Iris pigment epithelial cell (primary cell): ENCODE measurements around the gene ULK1.
A peak's percentile ranks its signal among the peaks of the same experiment; 100 is the strongest.

ENCODE experiments used
- DNase-seq: peaks from one replicate; pipeline ENCODE4 v3.0.0-alpha.2; 2011; ENCODE audit warnings: low read depth

The ULK1 gene

DNA sequence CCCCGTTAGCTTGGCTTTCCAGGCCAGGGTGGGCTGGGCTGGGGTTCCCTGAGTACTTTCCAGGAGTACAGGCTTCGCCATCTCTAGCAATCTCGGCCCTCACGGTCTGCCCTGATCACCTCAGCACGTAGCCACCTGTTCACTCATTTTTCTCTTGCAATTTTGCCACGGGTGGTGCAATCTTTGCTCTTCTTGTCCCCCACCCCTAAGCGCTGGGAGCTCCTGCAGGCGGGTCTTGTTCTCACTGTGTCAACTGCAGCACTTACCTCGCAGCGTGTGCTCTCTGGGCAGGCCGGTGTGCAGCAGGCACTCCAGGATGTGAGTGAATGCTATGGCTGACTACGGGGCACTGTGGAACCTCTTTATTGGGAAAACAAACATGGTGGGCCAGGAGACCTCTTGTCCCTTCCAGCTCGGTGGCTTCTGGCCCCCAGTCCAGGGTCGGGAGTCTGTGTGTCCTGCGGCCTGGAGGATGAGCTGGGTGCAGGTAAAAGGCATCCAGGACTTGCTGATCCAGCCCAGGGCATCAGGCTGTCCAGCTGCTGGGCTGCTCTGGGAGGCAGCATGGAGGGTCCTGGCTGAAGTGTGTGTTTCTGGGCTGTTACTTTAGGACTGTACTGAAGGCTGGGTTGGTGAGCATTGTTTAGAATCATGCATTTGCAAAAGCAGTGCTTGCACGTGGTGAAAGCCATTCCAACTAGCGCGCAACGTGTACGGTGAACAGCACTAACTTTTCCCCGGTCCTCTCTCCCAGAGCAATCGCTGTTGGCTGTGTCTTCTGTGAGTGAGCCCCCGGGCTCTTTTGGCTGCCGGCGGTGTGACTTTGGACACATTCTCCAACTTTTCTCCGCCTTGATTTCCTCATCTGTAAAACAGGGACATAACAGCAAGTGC lies 1.5 kb upstream of the ULK1 start:
- no peak for DNase-seq

DNA sequence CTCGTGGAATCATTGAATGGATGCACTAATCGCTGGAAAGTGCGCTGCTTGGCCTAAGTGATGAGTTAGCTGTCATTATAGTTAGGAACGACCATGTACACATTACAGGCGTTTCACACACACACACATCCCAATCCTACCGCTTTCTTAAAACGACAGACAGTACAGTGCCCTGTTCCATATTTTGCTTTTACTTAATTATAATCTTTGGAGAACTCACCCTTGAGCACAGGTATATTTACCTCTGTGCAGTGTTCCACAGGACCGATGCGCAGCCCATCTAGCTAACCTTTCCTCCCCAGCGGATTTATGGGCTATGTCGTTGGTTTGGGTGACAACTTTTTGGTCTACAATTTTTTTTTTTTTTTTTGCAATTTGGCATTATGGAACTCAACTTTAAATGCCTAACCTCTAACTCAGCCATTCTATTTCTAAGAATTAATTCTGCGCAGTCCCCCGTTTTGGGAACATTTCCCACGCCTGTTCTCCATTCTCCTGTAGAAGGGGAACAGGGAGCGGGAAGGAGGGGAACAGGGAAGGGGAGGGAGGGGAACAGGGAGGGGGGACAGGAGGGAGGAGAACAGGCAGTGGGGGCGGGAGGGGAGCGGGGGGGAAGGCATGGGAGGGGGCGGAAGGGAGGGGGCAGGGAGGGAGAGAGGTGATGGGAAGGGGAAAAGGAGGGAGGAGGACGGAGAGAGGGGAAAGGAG lies 663 bp upstream of the ULK1 start:
- DNase-seq = no peak

DNA sequence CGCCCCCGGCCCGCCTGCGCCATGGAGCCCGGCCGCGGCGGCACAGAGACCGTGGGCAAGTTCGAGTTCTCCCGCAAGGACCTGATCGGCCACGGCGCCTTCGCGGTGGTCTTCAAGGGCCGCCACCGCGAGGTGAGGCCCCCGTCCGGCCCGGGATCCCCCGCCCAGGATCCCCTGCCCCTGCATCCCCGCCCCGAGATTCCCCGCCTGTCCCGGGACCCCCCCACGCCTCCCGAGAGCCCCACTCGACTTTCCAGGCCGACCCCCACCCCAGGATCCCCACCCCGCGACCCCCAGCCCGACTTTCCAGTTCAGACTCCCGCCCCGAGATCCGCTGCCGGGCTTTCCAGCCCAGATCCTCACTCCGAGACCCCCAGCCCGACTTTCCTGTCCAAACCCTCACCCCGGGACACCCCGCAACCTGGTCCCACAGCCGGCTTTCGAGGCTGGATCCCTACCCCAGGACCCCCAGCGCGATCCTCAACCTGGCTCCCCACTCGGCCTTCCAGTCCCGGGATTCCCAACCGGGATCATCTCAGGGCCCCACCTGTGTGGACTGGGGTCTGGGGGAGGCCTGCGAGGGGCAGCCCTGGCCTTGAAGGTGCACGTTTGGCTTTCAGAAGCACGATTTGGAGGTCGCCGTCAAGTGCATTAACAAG lies 688 bp downstream of the ULK1 start:
- DNase-seq = peak; percentile 22

DNA sequence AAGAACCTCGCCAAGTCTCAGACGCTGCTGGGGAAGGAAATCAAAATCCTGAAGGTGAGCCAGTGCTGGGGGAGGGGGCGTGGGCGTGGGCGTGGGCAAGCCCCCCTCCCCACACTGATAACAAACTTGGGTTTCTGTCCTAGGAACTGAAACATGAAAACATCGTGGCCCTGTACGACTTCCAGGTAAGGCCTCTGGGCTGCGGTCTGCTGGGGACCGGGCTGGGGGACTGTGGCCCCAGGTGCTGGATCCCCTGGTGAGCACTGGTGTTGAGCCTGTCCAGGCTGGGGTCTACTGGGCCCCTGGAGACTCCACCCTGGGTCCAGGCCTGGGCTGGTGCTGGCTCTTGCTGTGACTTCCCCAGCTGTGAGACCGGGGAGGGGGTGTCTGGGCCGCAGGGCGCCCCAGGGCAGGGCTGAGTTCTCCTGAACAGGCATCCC lies 1.2 kb downstream of the ULK1 start:
- peak; percentile 9 for DNase-seq

DNA sequence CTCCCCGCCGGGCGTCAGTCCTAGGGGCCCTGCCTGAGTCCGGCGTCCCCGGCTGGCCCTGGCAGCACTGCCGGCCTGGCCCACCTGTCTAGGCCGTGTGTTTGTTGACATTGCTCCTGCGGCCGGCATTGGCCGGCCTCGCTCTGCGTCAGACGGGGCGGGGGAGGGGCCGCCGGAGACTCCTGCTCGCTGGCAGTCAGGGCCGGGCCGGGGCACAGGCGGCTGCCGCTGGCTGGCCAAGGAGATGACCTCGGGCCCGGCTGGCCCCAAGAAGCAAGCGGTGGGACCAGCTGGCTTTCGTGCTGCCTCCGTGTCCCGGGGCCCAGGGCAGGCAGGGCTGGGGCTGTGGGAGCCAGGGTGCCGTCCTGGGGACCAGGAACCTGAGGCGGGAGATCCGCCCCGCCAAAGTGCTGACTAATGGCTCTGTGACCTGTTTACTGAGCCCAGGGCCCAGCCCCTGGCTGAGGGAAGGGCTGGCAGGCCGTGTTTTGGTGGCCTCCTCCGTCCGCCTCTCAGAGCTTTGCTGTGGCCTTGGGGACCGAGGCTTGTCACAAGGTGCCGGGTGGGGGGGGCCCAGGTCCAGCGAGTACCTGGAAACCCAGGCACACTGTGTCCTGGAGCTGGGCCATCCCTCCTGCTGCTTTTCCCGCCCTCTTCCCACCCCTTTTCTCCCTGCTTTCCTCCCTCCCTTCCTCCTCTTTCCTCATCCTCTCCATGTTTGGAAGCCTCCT lies 1.8 kb downstream of the ULK1 start:
- peak; percentile 91 for DNase-seq

DNA sequence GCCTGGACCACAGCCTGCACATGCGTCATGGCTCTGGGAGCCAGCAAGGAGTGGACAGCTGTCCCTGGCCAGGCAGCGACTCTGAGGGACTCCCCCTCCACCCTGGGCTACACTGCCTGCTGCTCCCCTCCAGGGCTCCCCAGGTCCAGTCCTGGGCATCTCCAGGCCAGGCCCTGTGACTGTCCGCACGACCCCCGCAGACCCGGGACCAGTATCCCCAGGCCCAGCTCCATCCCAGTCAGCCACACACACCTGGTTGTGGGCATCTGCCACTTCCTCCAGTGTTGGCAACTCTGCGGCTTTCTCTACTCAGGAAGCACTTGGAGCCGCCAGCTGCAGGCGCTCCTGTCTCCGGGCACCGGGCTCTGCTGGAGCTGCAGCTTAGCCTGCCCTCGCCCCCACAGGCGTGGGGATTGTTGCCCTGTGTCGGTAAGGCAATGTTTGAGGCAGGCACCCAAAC lies 2.4 kb downstream of the ULK1 start:
- peak; percentile 73 for DNase-seq

DNA sequence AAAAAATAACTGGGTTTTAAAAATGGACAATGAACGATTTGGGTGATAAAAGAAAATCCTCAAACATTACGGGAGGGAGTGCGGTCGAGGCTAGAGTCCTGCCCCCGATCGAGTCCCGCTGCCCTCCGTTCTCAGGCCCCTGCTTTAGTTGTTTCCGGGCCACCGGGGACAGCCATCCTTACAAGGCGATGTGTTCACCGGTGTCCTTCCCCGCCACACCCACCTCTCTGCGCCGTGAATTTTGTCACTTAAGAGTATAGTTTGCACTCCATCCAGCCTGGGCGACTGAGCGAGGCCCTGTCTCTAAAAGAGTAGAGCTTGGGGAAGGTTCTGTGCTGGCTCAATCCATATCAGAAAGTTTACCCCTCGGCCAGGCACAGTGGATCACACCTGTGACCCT lies 2.9 kb downstream of the ULK1 start:
- no peak for DNase-seq

DNA sequence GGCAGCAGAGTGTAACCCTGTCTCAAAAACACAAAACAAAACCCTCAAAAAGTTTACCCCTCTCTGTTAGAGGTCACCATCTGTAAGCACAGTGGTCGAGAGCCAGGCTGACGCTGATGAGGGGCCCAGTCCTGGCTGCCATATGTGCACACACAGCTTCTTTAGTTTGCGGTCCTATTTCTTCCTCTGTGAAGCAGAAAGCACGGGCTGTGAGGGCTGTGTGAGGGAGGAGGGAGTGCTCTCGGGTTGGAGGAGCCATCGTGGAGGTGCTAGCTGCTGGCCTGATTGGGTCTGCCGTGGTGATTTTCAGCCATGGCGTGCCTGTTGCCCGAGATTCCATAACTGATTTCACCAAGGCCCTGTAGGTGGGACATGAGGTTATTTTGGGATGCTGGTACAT lies 3.5 kb downstream of the ULK1 start:
- no peak for DNase-seq

DNA sequence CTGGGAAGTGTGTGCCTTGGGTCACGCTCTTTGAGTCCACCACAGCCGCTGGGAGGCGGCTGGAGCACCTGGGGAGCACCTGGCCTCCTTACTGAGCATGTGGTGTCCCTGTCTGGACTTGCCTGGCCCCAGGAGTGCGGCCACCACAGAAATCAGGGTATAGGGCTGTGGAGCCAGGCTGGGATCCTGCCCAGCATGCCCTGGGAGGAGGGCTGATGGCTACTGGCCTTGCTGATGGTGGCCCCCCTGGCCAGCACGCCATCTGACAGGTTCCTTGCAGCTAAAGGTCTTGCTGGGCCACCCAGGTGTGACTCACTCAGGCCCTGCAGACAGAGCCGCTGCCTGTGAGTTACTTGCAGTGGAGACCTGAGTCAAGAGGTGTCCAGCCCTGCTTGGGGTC lies 6.0 kb downstream of the ULK1 start:
- peak; percentile 24 for DNase-seq

DNA sequence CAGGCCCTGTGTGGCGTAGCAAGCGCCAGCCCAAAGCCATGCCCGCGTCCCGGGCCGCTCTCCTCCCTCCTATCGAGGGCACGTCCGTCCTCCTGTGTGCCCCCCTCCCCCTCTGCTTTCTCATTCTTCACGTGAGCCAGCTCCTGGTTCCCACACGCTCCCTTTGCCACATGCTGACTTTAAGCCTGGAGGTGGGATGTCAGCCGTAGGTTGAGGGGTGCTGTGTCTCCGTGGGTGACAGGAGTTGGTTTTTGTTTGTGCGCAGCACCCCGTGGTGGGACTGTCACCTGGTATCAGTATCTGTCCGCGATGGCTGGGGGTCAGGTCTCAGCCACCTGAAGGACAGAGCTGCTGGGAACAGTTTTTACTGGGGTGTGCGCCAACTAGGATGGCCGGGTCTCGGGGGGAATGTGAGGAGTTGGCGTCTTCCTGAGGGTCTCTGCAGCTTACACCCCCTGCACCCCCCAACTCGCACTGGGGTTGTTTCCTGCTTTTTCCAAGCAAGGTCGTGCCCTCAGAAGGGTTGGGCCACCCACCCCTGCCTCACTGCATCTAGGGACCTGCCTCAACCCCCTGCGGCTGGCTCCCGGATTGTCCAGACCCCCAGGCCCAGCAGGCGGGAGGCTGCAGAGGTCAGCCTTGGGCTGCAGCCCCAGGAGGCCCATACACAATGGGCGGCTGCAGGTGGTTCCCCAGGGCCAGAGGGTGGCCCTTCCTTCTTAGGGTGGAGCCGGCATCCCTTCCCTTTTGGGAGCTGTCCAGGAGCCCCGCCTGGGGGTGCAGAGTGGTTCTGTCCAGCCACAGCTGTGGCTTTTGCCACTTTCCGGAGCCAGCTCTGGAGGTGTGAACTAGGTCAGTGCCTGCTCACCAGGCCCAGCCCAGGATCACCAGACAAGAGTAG lies 7.3 kb downstream of the ULK1 start:
- no peak for DNase-seq

DNA sequence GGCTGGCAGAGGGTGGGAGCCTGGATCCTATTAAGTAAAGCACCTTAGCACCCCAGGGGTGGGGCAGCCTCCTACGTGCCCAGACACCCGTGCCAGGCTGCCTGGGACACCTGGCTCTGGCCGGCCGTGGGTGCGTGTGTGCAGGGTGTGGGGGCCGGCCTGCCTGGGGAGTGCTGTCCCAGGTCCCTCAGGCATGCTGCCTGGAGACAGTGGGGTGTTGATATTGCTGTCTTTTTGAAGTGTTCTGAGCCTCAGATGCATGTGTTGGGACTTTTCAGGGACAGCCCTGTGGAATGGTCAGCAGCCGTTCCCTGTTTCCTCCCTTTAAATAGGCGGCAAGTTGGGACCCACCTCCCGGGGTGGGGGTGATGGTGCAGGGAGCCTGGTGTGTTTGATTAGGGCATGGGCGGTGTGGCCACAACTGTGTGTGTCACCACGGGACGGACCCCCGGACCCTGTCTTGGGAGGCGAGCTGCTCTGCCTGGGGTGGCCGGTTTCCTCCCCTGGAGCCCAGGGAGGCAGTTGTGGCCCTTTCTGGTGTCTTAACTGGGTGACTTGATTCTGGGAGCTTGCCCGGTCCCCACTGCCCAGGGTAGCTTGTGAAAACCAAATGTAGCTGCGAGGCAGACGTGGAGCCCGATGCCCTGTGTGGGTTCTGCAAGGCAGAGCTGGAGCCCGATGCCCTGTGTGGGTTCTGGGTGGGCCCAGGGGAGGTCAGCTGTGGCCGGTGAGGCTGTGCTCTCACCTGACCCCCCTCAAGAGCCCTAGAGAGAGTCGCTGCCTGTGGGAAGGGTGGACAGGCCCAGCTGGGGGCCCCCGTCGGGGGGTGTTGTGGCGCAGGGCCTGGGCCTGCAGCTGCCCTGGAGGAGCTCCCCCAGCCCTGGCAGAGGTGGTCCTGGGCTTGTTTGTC lies 8.2 kb downstream of the ULK1 start:
- DNase-seq = no peak

DNA sequence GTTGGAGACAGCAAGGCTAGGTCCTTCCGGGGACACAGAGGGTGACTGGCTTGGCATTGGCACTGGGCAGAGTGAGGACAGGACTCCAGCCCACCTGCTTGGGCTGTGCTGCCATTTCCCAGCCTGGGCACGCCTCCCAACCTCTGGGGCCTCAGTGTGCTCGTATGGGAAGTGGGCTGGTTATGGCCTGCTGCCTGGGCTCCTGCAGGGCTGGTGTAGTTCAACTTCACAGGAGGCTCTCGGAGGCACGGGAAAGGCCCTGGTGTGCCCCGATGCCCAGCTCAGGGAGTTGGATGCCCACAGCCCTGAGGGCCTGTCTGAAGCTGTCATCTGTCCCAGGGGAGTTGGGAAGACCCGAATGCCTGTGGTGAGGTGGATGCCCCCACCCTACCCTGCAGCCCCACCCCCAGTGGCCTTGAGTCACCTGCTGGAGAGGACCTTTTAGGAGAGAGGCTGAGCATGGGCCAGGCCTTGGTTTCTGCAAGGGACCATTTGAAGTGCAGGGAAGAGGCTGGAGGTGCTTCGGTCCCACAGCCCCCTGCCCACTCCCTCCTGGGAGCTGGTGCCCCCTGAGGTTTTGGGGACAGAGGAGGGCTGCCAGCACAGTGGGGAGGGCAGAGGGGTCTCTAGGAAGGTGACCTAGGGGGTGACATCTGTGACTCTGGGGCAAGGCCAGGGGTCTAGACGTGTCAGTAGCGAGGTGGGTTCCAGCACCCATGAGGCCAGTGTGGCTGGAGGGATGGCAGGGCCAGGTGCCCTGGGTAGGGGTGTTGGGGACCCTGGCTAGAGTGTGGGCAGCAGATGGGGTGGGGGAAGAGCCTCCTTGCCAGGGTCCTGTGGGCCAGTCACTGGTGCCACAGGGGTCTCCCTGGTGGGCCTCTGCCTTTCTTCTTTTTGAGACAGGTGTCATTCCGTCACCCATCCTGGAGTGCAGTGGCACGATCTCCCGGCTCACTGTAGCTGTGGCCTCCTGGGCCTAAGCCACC lies 9.1 kb downstream of the ULK1 start:
- DNase-seq = no peak

DNA sequence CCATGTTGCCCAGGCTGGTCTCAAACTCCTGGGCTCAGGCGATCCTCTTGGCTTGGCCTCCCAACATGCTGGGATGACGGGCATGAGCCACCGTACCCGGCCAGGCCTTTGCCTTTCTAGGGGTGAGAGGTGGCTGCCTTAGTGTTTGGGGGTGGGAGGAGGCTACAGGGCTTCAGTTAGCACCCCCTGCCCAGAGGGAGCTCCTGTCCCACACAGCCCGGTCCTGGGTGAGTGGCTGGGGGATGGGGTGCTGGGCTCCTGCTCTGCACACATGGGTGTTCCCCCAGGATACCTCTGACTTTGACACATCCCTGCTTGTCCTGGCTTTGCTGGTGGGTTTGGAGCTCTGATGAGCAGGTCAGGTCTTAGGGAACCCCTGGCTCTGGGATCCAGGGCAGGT lies 9.9 kb downstream of the ULK1 start:
- DNase-seq = no peak

DNA sequence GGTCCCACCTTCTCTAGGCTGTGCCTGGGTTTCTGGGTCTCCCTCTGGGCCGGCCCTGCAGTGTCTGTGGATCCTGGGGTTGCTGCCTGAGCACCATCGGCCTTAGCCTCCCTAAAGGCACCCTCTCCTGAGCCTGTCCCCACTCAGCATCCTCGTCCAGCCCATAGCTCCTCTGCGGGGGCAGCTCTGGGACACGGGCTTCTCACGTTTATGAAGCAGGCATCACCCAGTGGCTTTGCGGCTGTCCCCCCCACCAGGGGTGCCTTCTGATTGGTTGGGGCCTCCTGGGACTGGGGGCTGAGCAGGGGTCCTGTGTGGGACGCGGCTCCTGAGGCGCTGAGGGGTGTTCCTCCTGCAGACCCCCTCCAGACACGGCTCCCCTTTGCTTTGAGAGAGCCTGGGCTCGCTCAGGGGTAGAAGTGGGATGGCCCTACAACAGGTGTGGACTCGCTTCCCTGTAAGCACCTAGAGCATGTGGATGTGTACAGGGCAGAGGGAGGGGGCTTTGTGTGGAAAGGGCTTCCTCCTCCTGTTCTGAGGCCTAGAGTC lies 10.7 kb downstream of the ULK1 start:
- no peak for DNase-seq

DNA sequence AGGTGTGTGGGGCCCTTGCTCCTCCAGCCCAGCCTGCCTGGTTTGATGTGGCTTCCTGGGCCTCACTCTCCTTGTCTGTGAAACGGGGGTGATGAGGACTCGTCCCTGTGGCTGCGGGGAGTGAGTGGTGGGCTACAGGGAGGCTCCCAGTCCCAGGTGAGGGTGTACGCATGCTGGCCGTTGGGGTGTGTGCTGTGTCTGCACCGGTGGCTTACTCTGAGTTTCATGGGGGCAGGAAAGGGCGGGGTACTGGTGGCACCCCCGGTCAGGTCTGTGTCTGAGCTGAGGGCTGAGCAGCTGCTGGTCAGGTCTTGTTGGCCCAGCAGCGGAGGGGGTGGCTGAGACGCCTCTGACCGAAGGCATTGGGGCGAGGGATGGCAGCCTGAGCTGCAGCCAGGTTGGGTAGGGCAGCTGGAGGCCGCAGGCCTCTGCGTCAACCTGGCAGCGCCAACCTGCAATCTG lies 11.2 kb downstream of the ULK1 start:
- no peak for DNase-seq

DNA sequence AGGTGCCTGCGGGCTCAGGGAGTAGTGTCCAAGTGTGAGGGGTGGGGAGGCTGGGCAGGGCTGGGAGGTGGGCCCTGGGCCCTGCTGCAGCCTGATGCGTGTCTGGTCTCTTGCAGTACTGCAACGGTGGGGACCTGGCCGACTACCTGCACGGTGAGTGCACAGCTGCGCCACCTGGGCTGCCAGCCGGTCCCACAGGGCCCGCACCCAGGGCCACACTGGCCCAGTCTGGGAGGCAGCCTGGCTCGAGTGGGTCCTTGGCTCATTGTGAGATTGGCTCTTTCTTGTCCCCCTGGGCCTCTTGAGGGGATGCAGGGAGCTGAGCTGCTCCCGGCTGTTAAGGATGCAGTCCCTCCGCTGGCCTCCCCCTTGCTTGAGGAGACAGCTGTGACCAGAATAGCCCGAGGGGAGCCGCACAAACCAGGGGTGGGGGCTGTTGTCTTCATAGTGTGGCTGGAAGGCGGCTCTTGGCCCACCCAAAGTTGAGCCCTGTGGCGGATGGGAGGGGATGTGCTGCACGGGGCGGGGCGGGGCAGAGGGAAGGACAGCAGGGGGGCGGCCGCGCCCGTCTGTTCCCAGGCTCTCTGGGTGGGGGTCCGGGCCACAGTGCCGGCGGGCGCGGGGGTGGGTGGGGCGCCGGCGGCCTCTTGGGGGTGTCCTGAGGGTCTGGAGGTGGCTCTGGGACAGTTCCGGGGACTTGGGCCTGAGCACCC lies 13.1 kb downstream of the ULK1 start:
- DNase-seq = no peak
